CD4-positive, alpha-beta T cell treated with Interleukin-15 for 4 hours (primary cell): ENCODE measurements around the gene TRANK1.
"Not testable (repeated sequence)": the region's sequence is repeated elsewhere in the genome, so short reads cannot be mapped to it uniquely, and the experiment has no call there.

Experiments
- DNase-seq: peaks from one replicate; pipeline ENCODE4 v3.0.0-alpha.2; 2020; ENCODE audit warnings: low spot score

The TRANK1 gene

GRCh38 chr3:36944641-36945270, at the start of gene TRANK1:
Gene TRANK1, minus strand, starts transcription at chr3:36945054. Its CDS starts 245 bp downstream, at chr3:36944809.
- DNase-seq = peak; percentile 80

- DNase-seq = peak; percentile 100
These were observed 48.8 kb upstream of the TRANK1 start, which contains the start of gene MLH1 for GRCh38 chr3:36993326-36994283. Gene MLH1, plus strand, starts transcription at chr3:36993518. Its CDS starts 30 bp downstream, at chr3:36993548.

- no peak for DNase-seq
These were observed 48.0 kb upstream of the TRANK1 start, which contains the start of gene EPM2AIP1 for GRCh38 chr3:36992806-36993325. Gene EPM2AIP1, minus strand, starts transcription at chr3:36993131. Its CDS starts 54 bp downstream, at chr3:36993077.

DNA sequence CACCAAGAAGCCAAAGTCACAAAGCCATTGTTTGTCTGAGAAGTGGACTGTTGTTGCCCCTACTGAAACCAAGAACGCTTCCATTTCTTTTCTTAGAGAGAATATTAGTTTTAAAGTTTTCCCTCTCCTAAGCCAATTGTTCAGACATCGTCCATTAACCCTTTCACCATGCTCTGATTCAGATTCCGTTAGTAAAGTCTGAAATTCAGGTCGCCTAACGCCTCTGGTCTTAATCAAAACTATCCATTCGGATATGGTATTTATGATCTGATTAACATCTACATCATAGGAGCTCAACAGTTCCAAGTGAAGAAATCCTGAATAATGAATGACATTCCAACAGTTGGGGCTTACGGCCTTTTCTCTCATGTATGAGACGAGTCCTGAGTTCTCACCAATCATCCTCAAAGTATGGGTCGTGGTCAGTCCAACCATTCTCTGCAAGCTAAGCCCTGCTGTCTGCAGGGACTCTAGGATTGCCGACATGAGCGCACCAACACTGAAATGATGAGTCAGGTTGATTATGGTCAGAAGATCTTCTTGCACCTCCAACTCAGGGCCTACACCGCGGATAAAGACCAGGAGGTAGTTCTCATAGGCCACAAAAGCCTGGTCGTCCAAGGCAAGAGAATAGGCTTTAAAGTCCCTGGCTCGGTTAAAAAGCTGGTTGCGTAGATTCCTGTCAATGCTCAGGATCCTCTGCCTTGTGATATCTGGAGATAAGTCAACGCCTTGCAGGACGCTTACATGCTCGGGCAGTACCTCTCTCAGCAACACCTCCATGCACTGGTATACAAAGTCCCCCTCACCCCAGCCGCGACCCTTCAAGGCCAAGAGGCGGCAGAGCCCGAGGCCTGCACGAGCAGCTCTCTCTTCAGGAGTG, 47.3 kb upstream of the TRANK1 start:
- peak; percentile 19 for DNase-seq

DNA sequence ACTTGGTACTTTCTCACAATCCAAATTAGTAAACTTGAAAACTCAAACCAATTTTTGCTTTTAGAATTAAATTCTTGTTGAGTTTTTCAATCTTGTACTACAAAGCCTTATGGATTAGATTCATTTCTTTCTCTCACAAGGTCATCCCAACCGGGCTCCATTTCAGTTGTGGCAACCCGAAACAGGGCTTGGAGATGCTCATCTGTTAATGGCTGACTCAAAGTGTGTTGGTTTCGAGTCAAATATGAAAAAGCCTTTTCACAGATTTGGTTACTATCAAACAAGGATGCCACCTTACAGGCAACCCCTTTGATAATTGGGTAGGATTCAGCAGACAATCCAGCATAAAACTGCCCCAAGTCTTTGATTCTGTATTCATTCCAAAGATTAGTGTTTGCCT, 46.3 kb upstream of the TRANK1 start:
- DNase-seq = no peak

GRCh38 chr3:36989568-36989967, 44.7 kb upstream of the TRANK1 start:
- DNase-seq = no peak

DNA sequence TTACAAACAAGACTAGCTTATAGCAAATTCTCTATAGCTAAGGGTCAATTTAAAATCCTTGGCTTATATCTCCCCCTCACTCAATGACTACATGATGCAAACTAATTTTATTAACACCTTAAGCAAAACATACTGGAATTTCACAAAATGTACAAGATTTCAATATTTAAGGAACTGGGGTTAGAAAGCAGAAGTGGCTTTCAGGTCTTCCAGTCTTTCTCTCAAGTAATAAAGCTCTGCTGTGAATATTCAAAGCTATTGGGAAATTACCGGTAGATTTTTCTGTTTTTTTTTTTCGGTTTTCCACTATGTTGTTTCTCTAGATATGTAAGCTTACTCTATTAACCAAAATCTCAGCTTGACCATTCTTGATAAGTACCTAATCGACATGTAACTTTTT, 44.2 kb upstream of the TRANK1 start:
- DNase-seq = no peak

GRCh38 chr3:36988356-36988755, 43.5 kb upstream of the TRANK1 start:
- DNase-seq = peak; percentile 44

DNA sequence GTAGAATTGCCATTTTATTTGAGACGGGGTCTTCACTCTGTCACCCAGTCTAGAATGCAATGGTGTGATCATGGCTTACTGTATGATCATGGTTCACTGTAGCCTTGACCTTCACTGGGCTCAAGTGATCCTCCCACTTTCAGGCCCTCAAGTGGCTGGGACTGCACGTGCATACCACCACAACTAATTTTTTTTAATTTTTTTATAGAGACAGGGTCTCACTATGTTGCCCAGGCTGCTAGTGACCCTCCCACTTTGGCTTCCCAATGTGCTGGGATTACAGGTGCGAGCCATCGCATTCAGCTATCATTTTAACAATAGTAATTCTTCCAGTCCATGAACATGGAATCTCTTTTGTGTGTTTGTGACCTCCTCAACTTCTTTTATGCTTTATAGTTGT, 36.2 kb upstream of the TRANK1 start:
- no peak for DNase-seq

GRCh38 chr3:36973139-36973538, 28.3 kb upstream of the TRANK1 start:
- DNase-seq = no peak

DNA sequence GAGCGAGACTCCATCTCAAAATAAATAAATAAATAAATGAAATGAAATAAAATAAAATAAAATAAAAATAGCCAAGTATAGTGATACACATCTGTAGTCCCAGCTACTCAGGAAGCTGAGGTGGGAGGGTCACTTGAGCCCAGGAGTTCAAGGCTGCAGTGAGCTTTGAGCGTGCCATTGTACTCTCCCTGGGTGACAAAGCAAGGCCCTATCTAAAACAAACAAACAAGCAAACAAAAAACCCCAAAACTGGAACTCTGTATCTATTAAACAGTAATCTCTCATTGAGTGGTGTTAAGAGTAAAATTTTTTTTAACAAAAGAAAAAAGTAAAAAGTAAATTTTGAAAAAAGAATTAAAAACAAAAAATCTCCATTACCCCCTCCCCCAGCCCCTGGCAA, 27.3 kb upstream of the TRANK1 start:
- no peak for DNase-seq

GRCh38 chr3:36969540-36970432, 24.9 kb upstream of the TRANK1 start:
- DNase-seq = peak; percentile 71

DNA sequence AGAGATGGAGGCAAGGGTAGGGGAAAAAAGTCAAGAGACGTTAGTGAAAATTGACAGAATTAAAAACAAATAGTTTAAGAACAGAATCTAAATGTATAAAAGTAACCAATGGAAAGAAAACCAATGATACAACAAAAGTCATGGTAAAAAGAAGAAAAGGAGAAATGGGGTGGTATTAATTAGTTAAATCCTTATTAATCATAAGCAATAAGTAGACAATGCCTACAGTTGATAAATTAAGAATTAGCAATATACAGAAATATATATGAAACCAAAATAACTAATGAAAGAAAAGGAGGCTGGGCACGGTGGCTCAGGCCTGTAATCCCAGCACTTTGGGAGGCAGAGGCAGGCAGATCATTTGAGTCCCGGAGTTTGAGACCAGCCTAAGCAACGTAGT, 24.2 kb upstream of the TRANK1 start:
- DNase-seq = no peak

GRCh38 chr3:36965440-36965839, 20.6 kb upstream of the TRANK1 start:
- no peak for DNase-seq

- DNase-seq = no peak
These were observed 20.0 kb upstream of the TRANK1 start for GRCh38 chr3:36964817-36965216.

- DNase-seq = no peak
These were observed 19.5 kb upstream of the TRANK1 start for GRCh38 chr3:36964331-36964730.

DNA sequence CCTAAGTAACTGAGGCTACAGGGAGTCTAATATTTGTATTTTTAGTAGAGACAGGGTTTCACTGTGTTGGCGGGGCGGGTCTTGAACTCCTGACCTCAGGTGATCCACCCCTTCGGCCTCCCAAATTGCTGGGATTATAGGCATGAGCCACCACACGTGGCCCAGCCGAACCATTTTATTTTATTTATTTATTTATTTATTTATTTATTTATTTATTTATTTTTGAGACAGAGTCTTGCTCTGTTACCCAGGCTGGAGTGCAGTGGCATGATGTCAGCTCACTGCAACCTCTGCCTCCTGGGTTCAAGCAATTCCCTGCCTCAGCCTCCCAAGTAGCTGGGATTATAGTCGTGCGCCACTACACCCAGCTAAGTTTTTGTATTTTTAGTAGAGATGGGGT, 18.2 kb upstream of the TRANK1 start:
- not testable (repeated sequence) for DNase-seq

DNA sequence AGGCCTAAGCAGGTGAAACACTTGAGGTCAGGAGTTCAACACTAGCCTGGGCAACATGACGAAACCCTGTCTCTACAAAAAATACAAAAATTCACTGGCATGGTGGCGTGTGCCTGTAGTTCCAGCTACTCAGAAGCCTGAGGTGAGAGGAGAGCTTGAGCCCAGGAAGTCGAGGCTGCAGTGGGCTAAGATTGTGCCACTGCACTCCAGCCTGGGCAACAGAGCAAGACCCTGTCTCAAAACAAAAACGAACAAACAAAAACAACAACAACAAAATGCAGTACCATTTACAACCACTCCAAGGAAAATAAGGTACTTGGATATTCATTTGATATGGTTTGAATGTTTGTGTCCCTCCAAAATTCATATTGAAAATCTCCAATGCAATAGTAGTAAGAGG, 15.6 kb upstream of the TRANK1 start:
- DNase-seq = no peak

DNA sequence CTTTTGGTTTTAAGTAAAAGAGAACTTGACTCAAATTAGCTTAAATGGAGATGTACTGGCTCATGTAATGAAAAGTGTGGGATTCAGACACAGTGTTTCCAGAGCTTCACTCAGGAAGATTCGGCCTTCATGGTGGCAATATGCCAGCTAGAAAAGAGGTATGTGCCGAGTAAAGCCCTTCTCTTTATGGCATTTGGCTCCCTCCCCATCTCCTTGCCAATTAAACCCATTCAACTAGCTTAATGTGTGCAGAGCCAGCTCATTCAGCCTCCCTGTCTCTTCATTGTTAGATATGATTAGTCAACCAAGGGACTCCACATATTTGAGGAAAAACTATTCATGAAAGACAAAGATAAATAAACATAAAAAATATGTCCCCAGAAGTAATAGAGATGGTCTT, 15.0 kb upstream of the TRANK1 start:
- DNase-seq = no peak

- DNase-seq = peak; percentile 23
These were observed 13.2 kb upstream of the TRANK1 start for GRCh38 chr3:36957862-36958686.
